Lower leg skin (tissue), 3 donors: ENCODE data around the gene GAB3.

Experiments used
- CTCF ChIP-seq, 3 donors: fragments of 450-650 bp; IDR thresholded peaks; one replicate each; pipeline ENCODE4 v1.5.1; 2016; ENCODE audit warnings: antibody characterized with exemption in 3 of 3, mild to moderate bottlenecking in 3 of 3, moderate library complexity in 2 of 3
- POLR2A ChIP-seq, 2 donors: fragments of 450-650 bp; IDR thresholded peaks; one replicate each; pipeline ENCODE4 v1.6.1; 2016 to 2017; ENCODE audit warnings: antibody characterized with exemption in 2 of 2, mild to moderate bottlenecking in 1 of 2, moderate library complexity in 1 of 2

DNA sequence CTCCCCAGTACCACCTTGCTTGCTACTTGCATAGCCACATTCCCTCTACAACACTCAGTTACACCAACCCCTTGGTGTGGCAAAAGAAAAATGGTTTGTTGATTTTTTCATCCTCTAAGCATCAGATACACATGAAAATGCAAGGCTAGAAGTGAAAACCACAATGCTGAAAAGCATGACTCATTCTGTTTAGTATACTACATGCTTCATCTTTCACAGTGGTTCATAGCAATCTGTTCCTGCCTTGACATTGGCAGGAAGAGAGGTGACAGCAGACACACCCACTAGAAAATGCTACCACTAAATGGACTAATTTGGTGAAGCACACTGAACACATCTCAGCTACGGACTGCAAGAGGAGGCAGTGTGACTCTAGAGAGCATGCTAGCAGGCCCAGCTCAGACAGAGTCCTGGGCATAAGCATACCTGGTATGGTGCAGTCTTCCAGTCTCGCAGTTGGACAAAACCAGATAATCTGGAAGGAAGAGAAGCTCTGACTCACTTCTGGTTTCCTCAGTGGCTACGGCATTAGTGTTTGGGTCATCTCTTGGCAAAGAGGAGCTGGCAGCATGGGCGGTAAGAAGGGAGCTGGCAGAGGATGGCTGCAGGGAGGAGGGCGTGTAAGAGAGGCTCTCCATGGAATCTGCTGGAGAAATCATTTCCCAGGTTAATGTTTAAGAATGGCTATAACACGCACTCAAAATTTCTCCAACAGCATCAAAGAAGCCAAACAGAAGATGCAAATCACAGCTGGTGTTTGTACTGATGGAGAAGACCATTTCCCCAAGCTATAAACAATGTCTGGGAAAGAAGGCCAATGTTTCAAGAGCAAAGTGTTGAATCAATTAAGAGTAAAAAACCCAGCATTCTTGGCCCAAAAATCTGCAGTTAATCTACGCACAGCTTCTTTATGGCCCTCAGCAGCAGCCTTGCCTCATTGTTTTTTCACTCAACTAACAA is 37.8 kb downstream of the GAB3 start:
- TF ChIP-seq CTCF (IDR thresholded peaks at IDR 0.05) = no peak
- TF ChIP-seq POLR2A (IDR thresholded peaks at IDR 0.05) = no peak
